HuH-7.5 (cell line): ENCODE results near the gene MAP2K7.
"Not testable (repeated sequence)": the region's sequence is repeated elsewhere in the genome, so short reads cannot be mapped to it uniquely, and the experiment has no call there.

ENCODE experiments used
- DNase-seq: peaks from one replicate; pipeline ENCODE4 v3.0.0; 2011; ENCODE audit warnings: low spot score

MAP2K7 gene

DNA sequence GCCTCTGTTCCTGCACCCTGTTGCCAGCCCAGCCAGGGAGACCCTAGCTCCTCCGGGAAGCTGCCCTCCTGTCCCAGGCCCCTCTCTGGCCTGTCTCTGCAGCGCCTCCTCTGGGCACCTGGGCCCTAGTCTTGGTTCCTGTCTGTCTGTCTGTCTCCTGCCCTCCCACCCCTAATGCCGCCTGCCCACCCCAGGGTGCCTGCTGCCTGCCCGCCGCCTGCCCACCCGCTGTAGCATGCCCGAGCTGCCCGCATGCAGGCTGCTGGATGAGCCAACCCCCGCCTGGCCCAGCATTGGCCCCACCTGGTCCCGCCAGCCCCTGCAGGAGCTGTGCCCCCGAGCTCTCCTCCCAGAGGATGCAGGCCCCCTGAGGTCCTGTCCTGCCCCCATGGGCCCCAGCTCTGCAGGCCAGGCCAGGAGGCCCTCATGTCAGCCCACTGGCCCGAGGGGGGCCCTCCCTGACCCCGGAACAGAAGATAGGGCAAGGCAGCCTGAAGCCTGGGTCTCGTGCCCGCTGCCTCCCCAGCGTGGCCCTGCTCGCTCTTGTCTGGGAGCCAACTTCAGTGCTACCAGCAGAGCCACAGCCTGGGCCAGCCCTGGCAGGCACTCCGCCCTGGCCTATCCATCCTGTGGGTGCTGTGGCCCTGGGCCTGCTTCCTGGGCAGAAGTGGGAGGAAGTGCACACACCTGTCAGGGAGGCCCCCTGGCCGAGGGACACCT lies 5.2 kb downstream of the MAP2K7 start:
- no peak for DNase-seq

DNA sequence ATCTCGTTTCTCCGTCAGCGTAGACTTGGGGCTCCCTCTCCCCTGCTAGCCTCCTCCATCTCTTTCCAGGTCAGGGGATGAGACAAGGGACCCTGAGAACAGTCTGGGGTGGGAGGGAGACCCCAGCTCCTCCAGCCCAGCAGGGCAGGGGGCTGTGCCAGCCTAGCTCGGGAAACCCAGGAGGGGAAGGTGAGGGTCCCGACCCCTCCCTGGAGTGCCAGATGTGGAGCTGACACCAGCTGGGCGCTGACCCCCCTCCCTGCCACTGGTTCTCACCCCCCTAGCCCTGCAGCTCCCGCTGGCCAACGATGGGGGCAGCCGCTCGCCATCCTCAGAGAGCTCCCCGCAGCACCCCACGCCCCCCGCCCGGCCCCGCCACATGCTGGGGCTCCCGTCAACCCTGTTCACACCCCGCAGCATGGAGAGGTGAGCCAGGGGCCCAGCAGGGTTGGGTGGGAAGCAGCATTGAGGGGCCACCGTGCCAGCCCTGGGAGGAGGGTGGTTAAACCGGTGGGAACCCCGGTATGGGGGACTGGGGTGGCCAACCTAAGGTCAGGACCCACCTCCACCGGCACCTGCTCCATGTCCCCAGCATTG lies 5.9 kb downstream of the MAP2K7 start:
- DNase-seq: no peak

DNA sequence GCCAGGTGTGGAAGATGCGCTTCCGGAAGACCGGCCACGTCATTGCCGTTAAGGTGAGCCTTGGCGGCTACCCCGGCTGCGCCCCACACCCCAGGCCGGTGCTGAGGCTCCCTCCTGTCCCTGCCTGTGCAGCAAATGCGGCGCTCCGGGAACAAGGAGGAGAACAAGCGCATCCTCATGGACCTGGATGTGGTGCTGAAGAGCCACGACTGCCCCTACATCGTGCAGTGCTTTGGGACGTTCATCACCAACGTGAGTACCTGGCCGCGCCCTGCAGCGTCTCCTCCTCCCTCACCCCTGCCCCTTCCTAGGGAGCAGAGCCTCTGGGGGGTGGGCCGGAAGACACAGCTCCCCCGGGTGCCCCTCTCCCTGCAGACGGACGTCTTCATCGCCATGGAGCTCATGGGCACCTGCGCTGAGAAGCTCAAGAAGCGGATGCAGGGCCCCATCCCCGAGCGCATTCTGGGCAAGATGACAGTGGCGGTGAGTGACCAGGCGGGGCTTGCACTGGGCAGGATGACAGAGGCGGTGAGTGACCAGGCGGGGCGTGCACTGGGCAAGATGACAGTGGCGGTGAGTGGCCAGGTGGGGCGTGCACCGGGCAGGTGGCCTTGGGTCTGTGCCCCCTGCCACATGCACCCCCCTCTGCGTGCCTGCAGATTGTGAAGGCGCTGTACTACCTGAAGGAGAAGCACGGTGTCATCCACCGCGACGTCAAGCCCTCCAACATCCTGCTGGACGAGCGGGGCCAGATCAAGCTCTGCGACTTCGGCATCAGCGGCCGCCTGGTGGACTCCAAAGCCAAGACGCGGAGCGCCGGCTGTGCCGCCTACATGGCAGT lies 6.9 kb downstream of the MAP2K7 start:
- no peak for DNase-seq

- DNase-seq: no peak
Observed at GRCh38 chr19:7911508-7912143, 7.9 kb downstream of the MAP2K7 start.

- DNase-seq: no peak
Observed at GRCh38 chr19:7912144-7912696, 8.5 kb downstream of the MAP2K7 start.

- DNase-seq: no peak
Observed at GRCh38 chr19:7912697-7913564, 9.3 kb downstream of the MAP2K7 start.

GRCh38 chr19:7913652-7914051 lies 10.0 kb downstream of the MAP2K7 start:
- no peak for DNase-seq

GRCh38 chr19:7914099-7914498 lies 10.4 kb downstream of the MAP2K7 start:
- no peak for DNase-seq

GRCh38 chr19:7914598-7915045 lies 10.9 kb downstream of the MAP2K7 start, which contains the start of gene TGFBR3L:
TSS of gene TGFBR3L (plus strand) at chr19:7914830.
- DNase-seq: no peak

- peak; percentile 50 for DNase-seq
Observed at GRCh38 chr19:7915250-7916102, 11.8 kb downstream of the MAP2K7 start.

- peak; percentile 78 for DNase-seq
Observed at GRCh38 chr19:7916103-7916954, 12.7 kb downstream of the MAP2K7 start.

DNA sequence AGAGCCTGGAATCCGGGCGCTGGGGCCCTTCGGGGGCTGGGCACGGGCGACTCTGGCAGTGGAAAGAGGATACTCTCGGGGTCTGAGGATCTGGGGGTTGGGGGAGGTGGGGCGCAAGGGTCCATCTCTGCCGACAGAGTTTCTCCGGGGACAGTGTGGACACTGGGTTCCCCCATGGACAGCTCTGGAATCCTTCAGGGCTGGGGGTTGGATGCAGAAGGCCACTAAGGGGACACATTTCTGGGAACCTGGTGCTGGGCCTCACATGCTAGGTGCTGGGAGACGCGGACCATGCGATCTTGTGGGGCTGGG lies 13.2 kb downstream of the MAP2K7 start:
- DNase-seq: peak; percentile 75

- DNase-seq: peak; percentile 93
Observed at GRCh38 chr19:7917267-7918061, 13.8 kb downstream of the MAP2K7 start.

GRCh38 chr19:7918062-7918614 lies 14.5 kb downstream of the MAP2K7 start:
- not testable (repeated sequence) for DNase-seq

GRCh38 chr19:7918615-7919421 lies 15.1 kb downstream of the MAP2K7 start:
- peak; percentile 65 for DNase-seq

GRCh38 chr19:7919610-7920518 lies 16.2 kb downstream of the MAP2K7 start, which contains the start of gene SNAPC2:
TSS of gene SNAPC2 (plus strand) at chr19:7920338. CDS start at chr19:7920367, 29 bp downstream.
- peak; percentile 94 for DNase-seq
